Frontal cortex (tissue), 4 donors: ENCODE results near the gene CCDC28A. TPM values are rescaled to one million over a fixed set of nuclear protein-coding genes. Genes with fewer than 3 reads are reported as not detected.
"Not testable (repeated sequence)": the region's sequence is repeated elsewhere in the genome, so short reads cannot be mapped to it uniquely, and the experiment has no call there.

Experiments
- DNase-seq, 2 donors: peaks; one replicate each; pipeline ENCODE4 v3.0.0; 2012; ENCODE audit warnings: low spot score in 2 of 2
- FAIRE-seq: peaks from 2 replicates; lab custom pipeline; 2012; peaks lifted over from hg19 to GRCh38; lab: Jason Lieb, UNC
- total RNA-seq: library from RNA; depleted of rRNA; stranded (reverse); fragments of >200 nt; gene quantifications from one replicate; pipeline ENCODE4 v1.2.3, GENCODE V29; 2014
- donor health status: control.
- donor health status: control.
- donor health status: control.

CCDC28A gene
- 8.6 TPM for total RNA-seq

- DNase-seq (peak; percentile 66 to 79), FAIRE-seq (peak; percentile 50)
These were observed at the start of gene CCDC28A for GRCh38 chr6:138773177-138774091. TSS of gene CCDC28A (plus strand) at chr6:138773769. CDS start at chr6:138776121, 2,352 bp downstream.

GRCh38 chr6:138724015-138724414, 49.6 kb upstream of the CCDC28A start:
- DNase-seq, result no peak
- FAIRE-seq, result no peak

- DNase-seq (no peak), FAIRE-seq (no peak)
These were observed 47.4 kb upstream of the CCDC28A start for GRCh38 chr6:138726066-138726756.

- FAIRE-seq (no peak), DNase-seq (no peak)
These were observed 46.8 kb upstream of the CCDC28A start for GRCh38 chr6:138726757-138727097.

GRCh38 chr6:138727182-138727581, 46.4 kb upstream of the CCDC28A start:
- FAIRE-seq, result no peak
- no peak for DNase-seq

GRCh38 chr6:138728662-138729061, 44.9 kb upstream of the CCDC28A start:
- DNase-seq (no peak), FAIRE-seq (no peak)

- FAIRE-seq, DNase-seq: not testable (repeated sequence)
These were observed 43.5 kb upstream of the CCDC28A start for GRCh38 chr6:138730037-138730436.

GRCh38 chr6:138734585-138734984, 39.0 kb upstream of the CCDC28A start:
- DNase-seq (no peak), FAIRE-seq (no peak)

GRCh38 chr6:138736640-138737039, 36.9 kb upstream of the CCDC28A start:
- FAIRE-seq, result no peak
- DNase-seq, result no peak

GRCh38 chr6:138752017-138752416, 21.6 kb upstream of the CCDC28A start:
- DNase-seq, result no peak

GRCh38 chr6:138757136-138757535, 16.4 kb upstream of the CCDC28A start:
- DNase-seq (no peak), FAIRE-seq (no peak)

More at GRCh38 chr6:138752017-138752416, 21.6 kb upstream of the CCDC28A start:
- no peak for FAIRE-seq

- peak; percentile 10 to 39 for DNase-seq
These were observed 7.5 kb upstream of the CCDC28A start for GRCh38 chr6:138765896-138766655.

GRCh38 chr6:138769102-138769676, 4.4 kb upstream of the CCDC28A start:
- no peak for DNase-seq
- FAIRE-seq, result no peak

More at GRCh38 chr6:138765896-138766655, 7.5 kb upstream of the CCDC28A start:
- FAIRE-seq, result peak; percentile 91

GRCh38 chr6:138772596-138773176, 883 bp upstream of the CCDC28A start:
- DNase-seq (no peak), FAIRE-seq (no peak)

GRCh38 chr6:138774370-138774769, 801 bp downstream of the CCDC28A start:
- no peak for DNase-seq
- no peak for FAIRE-seq

- FAIRE-seq (peak; percentile 40), DNase-seq (no peak)
These were observed 3.1 kb downstream of the CCDC28A start for GRCh38 chr6:138776659-138777058.

- no peak for FAIRE-seq
- no peak for DNase-seq
These were observed 4.8 kb downstream of the CCDC28A start for GRCh38 chr6:138778331-138778730.

GRCh38 chr6:138782243-138782642, 8.7 kb downstream of the CCDC28A start:
- no peak for FAIRE-seq
- DNase-seq, result no peak

GRCh38 chr6:138785079-138785478, 11.5 kb downstream of the CCDC28A start:
- DNase-seq, result no peak
- FAIRE-seq, result no peak

GRCh38 chr6:138785980-138786379, 12.4 kb downstream of the CCDC28A start:
- DNase-seq (no peak), FAIRE-seq (no peak)
